Heart left ventricle (tissue), 16 donors: Measurements from ENCODE around the gene ARFRP1. TPM values are rescaled to one million over a fixed set of nuclear protein-coding genes. Genes with fewer than 3 reads are reported as not detected.

Experiments used
- ATAC-seq, 4 donors: fragments of 200-7000 bp; cut with Tn5 transposase; one replicate each; pipeline ENCODE4 v1.9.1; 2020 to 2022; ENCODE audit warnings: moderate library complexity in 4 of 4, mild to moderate bottlenecking in 3 of 4, moderate number of reproducible peaks in 1 of 4
- DNase-seq, 5 donors: peaks; one replicate each; pipeline ENCODE4 v3.0.0-alpha.2; 2020
- H3K27ac ChIP-seq, 12 donors: fragments of 200-600 bp; sonication (generic) in 4 of 12; one replicate each; pipeline versions ENCODE4 v1.5.0 to v1.8.0; 2016 to 2022; ENCODE audit warnings: mild to moderate bottlenecking in 2 of 12
- H3K27me3 ChIP-seq, 9 donors: fragments of 200-600 bp; sonication (generic) in 2 of 9; one replicate each; pipeline versions ENCODE4 v1.5.1 to v1.8.0; 2016 to 2022; ENCODE audit warnings: mild to moderate bottlenecking in 3 of 9
- H3K36me3 ChIP-seq, 9 donors: fragments of 200-600 bp; sonication (generic) in 2 of 9; one replicate each; pipeline versions ENCODE4 v1.5.0 to v1.8.0; 2018 to 2022; ENCODE audit warnings: mild to moderate bottlenecking in 2 of 9
- H3K4me1 ChIP-seq, 12 donors: fragments of 200-600 bp; sonication (generic) in 4 of 12; one replicate each; pipeline versions ENCODE4 v1.5.0 to v1.8.0; 2016 to 2022; ENCODE audit warnings: mild to moderate bottlenecking in 3 of 12
- H3K4me3 ChIP-seq, 12 donors: fragments of 200-600 bp; sonication (generic) in 4 of 12; one replicate each; pipeline versions ENCODE4 v1.5.0 to v1.8.0; 2017 to 2022; ENCODE audit warnings: mild to moderate bottlenecking in 9 of 12, moderate library complexity in 4 of 12
- H3K9me3 ChIP-seq, 12 donors: fragments of 200-600 bp; sonication (generic) in 4 of 12; one replicate each; pipeline versions ENCODE4 v1.5.0 to v1.8.0; 2016 to 2022; ENCODE audit warnings: mild to moderate bottlenecking in 1 of 12
- POLR2A ChIP-seq, 2 donors: fragments of 450-650 bp; IDR thresholded peaks; one replicate each; pipeline ENCODE4 v1.6.1; 2017; ENCODE audit warnings: antibody characterized with exemption in 2 of 2, mild to moderate bottlenecking in 2 of 2, moderate library complexity in 2 of 2
- WGBS, 4 donors: extraction: QIAGEN DNeasy Blood & Tissue Kit in 2 of 4; methylation state at CpG; one replicate each; pipeline versions ENCODE4 v1.1.5 to v1.1.7; 2013 to 2018; 5-methylcytosine and 5-hydroxymethylcytosine counted together
- intact Hi-C, 10 donors: fragments of 100-400 bp; cut with DNase I; formaldehyde crosslinking; loops; one replicate each; pipeline versions ENCODE4 v1.11.1 to v1.14.2; 2022
- polyA plus RNA-seq, 2 donors: library from polyadenylated mRNA; stranded (reverse); fragments of 200-250 nt; gene quantifications; one replicate each; pipeline ENCODE4 v1.2.3, GENCODE V29; 2013
- total RNA-seq, 9 donors: library from RNA; depleted of rRNA in 2 of 9; stranded (reverse); fragments of >200 nt in 2 of 9; fragmentation: NEBNext Ultra II Directional in 3 of 9; extraction: Animal tissue kit (Norgen Biotek cat#: 25700) in 3 of 9; gene quantifications; one replicate each; pipeline versions ENCODE4 v1.1.0 to v1.2.4, GENCODE V29; 2016 to 2023
- TF ChIP-seq, protein P1 (sequence below), 12 donors: fragments of 200-600 bp; sonication (generic) in 4 of 12; IDR thresholded peaks; one replicate each; pipeline versions ENCODE4 v1.5.0 to v1.8.0; 2018 to 2022; ENCODE audit warnings: antibody characterized with exemption in 12 of 12, mild to moderate bottlenecking in 5 of 12
- donor health status: ischemic (EF 13 %, LVEDD 7.1; RV severe dilation, severe dysfunction).
- donor health status: healthy with polysubstance abuse.
- donor health status: DM: no; HTN: yes; CAD: no.
- donor health status: DM: no; HTN: no; CAD: no.
- donor health status: ischemic (EF 25% LVEDD 6.9; RV normal size, moderate dysfunction).
- donor health status: ischemic (EF 25% LVEDD 5.7; RV mildly dilated, moderate dysfunction).
- donor health status: healthy.
- donor health status: DM: yes; HTN: yes; CAD: no.
- donor health status: ischemic (EF 35%, LVEDD 5.7; RV mildly dilated, moderate dysfunction).
- donor health status: nonischemic (EF 11% LVEDD 7.7; RV severe dilation, severe dysfunction).
- donor health status: DM: yes; HTN: yes; CAD: no.
- donor health status: PGD.
- donor health status: ischemic (EF 29% LVEDD 5.4; RV normal size, mild dysfunction).
- donor health status: nonischemic (EF 23%, LVEDD 6.1; RV moderate dilation, normal function).

The ARFRP1 gene
- total and polyA plus RNA-seq, 11 donors: 27.3 to 47.8 (median 35.9) TPM

DNA sequence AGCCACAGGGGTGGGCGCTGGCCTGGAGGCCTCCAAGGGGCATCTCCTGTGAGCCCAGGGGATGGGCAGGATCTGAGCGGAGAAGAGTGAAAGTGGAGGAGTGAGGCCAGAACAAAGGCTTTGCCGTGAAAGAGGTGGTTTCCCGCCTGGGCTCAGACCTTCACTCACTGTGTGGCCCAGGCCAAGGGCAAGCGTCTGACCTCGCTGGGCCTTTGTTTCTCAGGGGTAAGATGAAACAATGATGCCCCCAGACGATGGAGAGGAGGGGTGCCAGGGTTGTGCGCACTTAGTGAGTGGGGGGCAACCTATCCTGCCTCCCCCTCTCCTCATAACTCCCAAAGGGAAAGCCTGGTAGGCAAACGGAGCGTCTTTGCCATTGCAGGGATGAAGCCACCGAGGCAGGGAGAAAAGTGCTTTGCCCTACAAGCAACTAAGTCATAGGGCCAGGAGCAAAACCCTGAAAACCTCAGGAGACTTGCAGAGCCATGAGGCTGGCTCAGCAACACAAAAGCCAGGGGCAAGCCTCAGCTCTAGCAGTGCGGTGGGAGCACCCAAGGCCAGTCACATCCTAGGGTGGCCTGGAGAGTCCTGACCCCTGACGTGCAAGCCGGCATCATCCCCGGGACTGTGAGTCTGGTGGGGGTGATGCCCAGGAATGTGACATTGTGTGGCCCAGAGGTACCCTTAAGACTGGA, 53.7 kb downstream of the ARFRP1 start:
- no peaks in the 10 kb centered on the region for H3K36me3 ChIP-seq
- TF ChIP-seq, protein P1, sequence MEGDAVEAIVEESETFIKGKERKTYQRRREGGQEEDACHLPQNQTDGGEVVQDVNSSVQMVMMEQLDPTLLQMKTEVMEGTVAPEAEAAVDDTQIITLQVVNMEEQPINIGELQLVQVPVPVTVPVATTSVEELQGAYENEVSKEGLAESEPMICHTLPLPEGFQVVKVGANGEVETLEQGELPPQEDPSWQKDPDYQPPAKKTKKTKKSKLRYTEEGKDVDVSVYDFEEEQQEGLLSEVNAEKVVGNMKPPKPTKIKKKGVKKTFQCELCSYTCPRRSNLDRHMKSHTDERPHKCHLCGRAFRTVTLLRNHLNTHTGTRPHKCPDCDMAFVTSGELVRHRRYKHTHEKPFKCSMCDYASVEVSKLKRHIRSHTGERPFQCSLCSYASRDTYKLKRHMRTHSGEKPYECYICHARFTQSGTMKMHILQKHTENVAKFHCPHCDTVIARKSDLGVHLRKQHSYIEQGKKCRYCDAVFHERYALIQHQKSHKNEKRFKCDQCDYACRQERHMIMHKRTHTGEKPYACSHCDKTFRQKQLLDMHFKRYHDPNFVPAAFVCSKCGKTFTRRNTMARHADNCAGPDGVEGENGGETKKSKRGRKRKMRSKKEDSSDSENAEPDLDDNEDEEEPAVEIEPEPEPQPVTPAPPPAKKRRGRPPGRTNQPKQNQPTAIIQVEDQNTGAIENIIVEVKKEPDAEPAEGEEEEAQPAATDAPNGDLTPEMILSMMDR (IDR thresholded peaks at IDR 0.05): no peak
- no peak for TF ChIP-seq POLR2A (IDR thresholded peaks at IDR 0.05)
- H3K4me3 ChIP-seq: peak overlapping the region in 10 of 12 donors; percentile 46 to 79 (median 68)
- 50 to 61% (median 54%) methylated on average over 11 to 15 of the region's 15 CpGs for WGBS, 4 donors
- ATAC-seq (no peak), DNase-seq (no peak)
- H3K27me3 ChIP-seq: peaks cover 0 to 17% (median 5%) of the 10 kb centered on the region in 9 donors
- H3K4me1 ChIP-seq: peaks cover under 1 to 44% (median 26%) of the 10 kb centered on the region in 12 donors
- H3K27ac ChIP-seq: peak overlapping the region in 11 of 12 donors; percentile 33 to 84 (median 66)
- intact Hi-C loops: loop anchor here in 1 of 10 donors (5.0 to 10.0 kb wide), 2 partner anchors 117 to 211 kb away; partner anchors contain the start of genes ABHD16B, PTK6 and TPD52L2
- no peaks in the 10 kb centered on the region for H3K9me3 ChIP-seq

DNA sequence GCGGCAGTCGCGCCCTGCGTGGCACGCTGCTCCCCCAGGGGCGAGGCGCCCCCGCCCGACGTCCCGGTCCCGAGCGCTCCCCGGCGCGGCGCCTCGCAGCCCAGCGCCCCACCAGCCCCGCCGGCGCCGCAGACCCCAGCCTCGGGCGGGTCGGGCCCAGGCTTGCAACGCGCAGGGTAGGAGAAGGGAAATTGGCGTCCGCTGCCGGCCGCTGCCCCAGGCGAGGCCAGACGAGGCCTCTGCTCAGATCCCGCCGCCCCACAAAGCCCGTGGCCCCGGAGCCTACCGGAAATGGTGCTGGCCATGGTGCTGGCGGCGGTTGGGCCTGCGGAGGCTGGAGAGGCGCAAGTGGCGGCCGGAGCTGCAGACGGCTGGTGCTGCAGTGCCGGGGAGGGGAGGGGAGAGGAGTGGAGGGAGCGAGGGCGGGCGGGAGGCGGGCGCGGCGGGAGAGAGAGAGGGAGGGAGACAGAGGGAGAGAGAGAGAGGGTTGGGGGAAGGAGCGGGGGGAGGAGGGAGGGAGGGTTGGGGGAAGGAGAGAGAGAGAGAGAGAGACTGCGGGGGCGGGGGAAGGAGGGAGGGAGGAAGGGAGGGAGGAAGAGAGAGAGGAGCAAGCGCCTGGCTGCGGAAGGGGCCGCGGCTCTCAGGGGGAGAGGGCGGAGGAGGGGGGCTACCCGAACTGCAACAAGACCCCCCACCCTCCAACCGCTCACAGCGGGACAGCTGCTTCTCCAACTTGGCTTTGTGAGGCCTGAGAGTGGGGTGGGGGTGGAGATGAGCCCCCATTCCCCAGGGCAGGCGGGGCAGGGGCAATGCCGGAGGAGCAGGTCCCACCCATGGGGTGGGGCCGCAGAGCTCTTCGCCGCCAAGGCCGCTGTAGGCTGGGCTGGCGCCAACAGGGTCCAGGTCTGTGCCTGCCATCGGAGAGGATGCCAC, 54.5 kb downstream of the ARFRP1 start, which contains the start of gene STMN3:
Gene STMN3 (minus strand): TSS at position 384 of the 933 bp plus-strand sequence. CDS start 79 bp downstream, at position 305.
- H3K27ac ChIP-seq: peak within 1 kb of the TSS in 11 of 12 donors; percentile 33 to 84 (median 66)
- H3K4me1 ChIP-seq: peaks cover 0 to 40% (median 24%) of the 10 kb centered on the region in 12 donors
- peak; percentile 75 to 82 (median 80) for ATAC-seq
- no peak for TF ChIP-seq POLR2A (IDR thresholded peaks at IDR 0.05)
- TF ChIP-seq, protein P1 (IDR thresholded peaks at IDR 0.05): no peak
- peaks cover 0 to 17% (median 5%) of the 10 kb centered on the region in 9 donors for H3K27me3 ChIP-seq
- peak; percentile 91 to 93 (median 92) for DNase-seq
- no peaks in the 10 kb centered on the region for H3K36me3 ChIP-seq
- no peaks in the 10 kb centered on the region for H3K9me3 ChIP-seq
- 1 to 3% (median 2%) methylated on average over 32 to 71 of the region's 73 CpGs for WGBS, 4 donors
- H3K4me3 ChIP-seq: peak within 1 kb of the TSS; percentile 38 to 79 (median 66)
- intact Hi-C loops: loop anchor here in 1 of 10 donors (5.0 to 10.0 kb wide), 2 partner anchors 116 to 211 kb away; partner anchors contain the start of genes ABHD16B, PTK6 and TPD52L2

DNA sequence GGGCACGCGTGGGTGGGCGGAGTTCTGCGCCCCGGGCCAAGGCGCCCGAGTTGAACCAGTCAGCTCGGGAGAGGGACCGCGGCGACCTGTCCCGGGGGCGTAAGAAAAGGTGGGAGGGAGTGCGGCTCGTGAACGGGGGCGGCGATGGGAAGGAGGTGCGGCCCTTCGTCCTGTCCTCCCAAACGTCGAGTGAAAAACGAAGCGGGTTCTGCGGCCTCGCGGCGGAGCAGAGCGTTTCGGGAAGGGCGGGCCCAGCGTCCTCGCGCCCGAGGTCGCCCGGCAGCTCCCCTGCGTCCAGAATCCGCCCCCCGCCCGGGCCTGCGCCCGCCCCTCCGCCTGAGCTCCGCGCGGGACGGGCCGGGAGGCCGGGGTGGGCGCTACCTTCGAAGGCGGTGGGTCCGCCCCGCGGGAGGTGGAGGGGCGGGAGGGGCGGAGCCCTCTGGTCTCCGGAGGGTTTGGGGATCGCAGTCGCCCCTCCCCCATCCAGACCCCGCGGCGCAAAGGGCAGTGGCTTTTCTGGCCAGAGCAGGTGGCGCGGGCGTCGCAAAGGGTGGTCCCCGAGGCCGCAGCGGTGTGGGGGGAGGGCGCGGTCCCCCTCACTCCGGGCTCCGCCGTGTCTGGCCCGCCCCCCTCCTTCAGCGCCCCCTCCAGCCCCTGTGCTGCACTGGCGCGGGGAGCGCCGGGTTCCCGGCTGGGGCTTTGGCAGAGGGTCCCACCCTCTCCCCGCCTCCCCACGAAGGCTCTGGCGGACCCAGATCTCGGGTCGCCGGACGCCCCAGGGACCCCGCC, 55.4 kb downstream of the ARFRP1 start:
- intact Hi-C loops: loop anchor here in 1 of 10 donors (5.0 to 10.0 kb wide), 2 partner anchors 115 to 212 kb away; partner anchors contain the start of genes ABHD16B, PTK6 and TPD52L2
- no peaks in the 10 kb centered on the region for H3K9me3 ChIP-seq
- ATAC-seq: peak in 2 of 4 donors; percentile 9 to 39

More for the DNA sequence above, 55.4 kb downstream of the ARFRP1 start:
- Histone ChIP-seq H3K27ac (peak overlapping the region in 4 of 12 donors; percentile 29 to 52 (median 40)), H3K4me1 (peaks cover 0 to 34% (median 20%) of the 10 kb centered on the region in 12 donors), H3K27me3 (peaks cover 0 to 17% (median 5%) of the 10 kb centered on the region in 9 donors), H3K4me3 (peak overlapping the region; percentile 38 to 79 (median 66)), H3K36me3 (no peaks in the 10 kb centered on the region)
- 0 to 1% (median 1%) methylated on average over 8 to 91 of the region's 91 CpGs for WGBS, 4 donors
- peak in 2 of 5 donors; percentile 46 to 70 for DNase-seq
- TF ChIP-seq POLR2A (IDR thresholded peaks at IDR 0.05): no peak
- TF ChIP-seq, protein P1 (IDR thresholded peaks at IDR 0.05): no peak
